K562 (cell line): Measurements from ENCODE around the gene CHRNB4. TPM values are rescaled to one million over a fixed set of nuclear protein-coding genes. Genes with fewer than 3 reads are reported as not detected.

Experiments used
- ATAC-seq: fragments of 200-7000 bp; cut with Tn5 transposase; 3 replicates; pipeline ENCODE4 v1.9.1; 2020; ENCODE audit warnings: moderate library complexity
- BruUV-seq: library from RNA; stranded (reverse); fragments of 400-500 nt; replicated peaks from 2 replicates; lab custom pipeline; 2021; lab: Mats Ljungman, UMichigan
- CTCF ChIA-PET: fragments of 300-600 bp; formaldehyde crosslinking; extraction: SDS; loops from one replicate; lab custom pipeline; 2021; ENCODE audit warnings: low intra/inter-chr PET ratio; lab: Yijun Ruan, JAX
- POLR2A ChIA-PET: fragments of 300-600, 350-650 bp; sonication (Branson Sonifier 250); formaldehyde crosslinking; extraction: SDS; loops from one replicate; lab custom pipeline; 2021; ENCODE audit warnings: antibody characterized with exemption, inconsistent platforms; lab: Yijun Ruan, JAX
- DNase-seq, 4 experiments: peaks; one replicate each; pipeline versions ENCODE4 v3.0.0 to v3.0.0-alpha.2; 2011 to 2018; ENCODE audit warnings: low spot score in 3 of 4, mixed read lengths in 3 of 4; ENCODE audit errors: extremely low read depth in 1 of 4
- FAIRE-seq: peaks from 2 replicates; lab custom pipeline; 2011; peaks lifted over from hg19 to GRCh38; lab: Jason Lieb, UNC
- H2AFZ ChIP-seq: 2 replicates; pipeline ENCODE4 v1.6.0; 2011; ENCODE audit warnings: low read depth, low read length, control low read depth, inconsistent platforms
- H3K27ac ChIP-seq: fragments of 200-600 bp; 3 replicates; pipeline ENCODE4 v1.8.0; 2011; ENCODE audit warnings: low read depth, mild to moderate bottlenecking, control low read depth, inconsistent platforms, low read length, moderate library complexity, mixed read lengths; ENCODE audit errors: extremely low read depth
- H3K27me3 ChIP-seq, 2 experiments: fragments of 300-600 bp in 1 of 2; 2 replicates in 1 of 2; 3 replicates in 1 of 2; pipeline versions ENCODE4 v1.6.0 to v1.8.0; 2011; ENCODE audit warnings: inconsistent platforms in 2 of 2, low read length in 2 of 2, mild to moderate bottlenecking in 1 of 2, mixed read lengths in 1 of 2, moderate library complexity in 1 of 2; ENCODE audit not compliant: control insufficient read depth in 2 of 2, insufficient read depth in 2 of 2
- H3K36me3 ChIP-seq: fragments of 300-600 bp; 3 replicates; pipeline ENCODE4 v1.8.0; 2011; ENCODE audit warnings: mild to moderate bottlenecking, low read length, inconsistent platforms; ENCODE audit not compliant: control insufficient read depth, insufficient read depth
- H3K4me1 ChIP-seq, 2 experiments: fragments of 200-600 bp in 1 of 2; replicated peaks in 1 of 2; 2 replicates in 1 of 2; 3 replicates in 1 of 2; pipeline versions ENCODE4 v1.5.1 to v1.8.0; 2011; ENCODE audit warnings: inconsistent platforms in 2 of 2, low read length in 2 of 2, mild to moderate bottlenecking in 1 of 2, mixed read lengths in 1 of 2, moderate library complexity in 1 of 2; ENCODE audit not compliant: control insufficient read depth in 2 of 2, insufficient read depth in 2 of 2
- H3K4me2 ChIP-seq: 2 replicates; pipeline ENCODE4 v1.6.1; 2011; ENCODE audit warnings: low read length, control low read depth, inconsistent platforms, mixed read lengths; ENCODE audit not compliant: insufficient read depth
- H3K4me3 ChIP-seq: fragments of 200-600 bp; sonication (generic), shearing (Covaris generic); 2 replicates; pipeline ENCODE4 v1.5.1; 2016; ENCODE audit warnings: control low read depth, inconsistent platforms
- H3K79me2 ChIP-seq: fragments of 200-600 bp; 3 replicates; pipeline ENCODE4 v1.8.0; 2011; ENCODE audit warnings: low read length, inconsistent platforms; ENCODE audit not compliant: control insufficient read depth, insufficient read depth
- H3K9ac ChIP-seq, 2 experiments: 2 replicates each; pipeline versions ENCODE4 v1.6.0 to v1.6.1; 2011; ENCODE audit warnings: low read depth in 2 of 2, low read length in 2 of 2, control low read depth in 1 of 2, inconsistent platforms in 1 of 2, mild to moderate bottlenecking in 1 of 2, mixed read lengths in 1 of 2; ENCODE audit not compliant: insufficient read depth in 1 of 2
- H3K9me1 ChIP-seq: one replicate; pipeline ENCODE4 v1.6.0; 2011; ENCODE audit warnings: inconsistent platforms, mild to moderate bottlenecking, low read length, moderate library complexity; ENCODE audit not compliant: control insufficient read depth, insufficient read depth
- H3K9me3 ChIP-seq: replicated peaks from 2 replicates; pipeline ENCODE4 v1.5.1; 2011; ENCODE audit warnings: low read depth, low read length, inconsistent platforms; ENCODE audit not compliant: control insufficient read depth, insufficient read depth
- H4K20me1 ChIP-seq: replicated peaks from 2 replicates; pipeline ENCODE4 v1.6.1; 2011; ENCODE audit warnings: low read length, inconsistent platforms, mixed read lengths; ENCODE audit not compliant: control insufficient read depth, insufficient read depth
- ADNP ChIP-seq: fragments of 200-800 bp; sonication (Bioruptor generic); IDR thresholded peaks from 2 replicates; pipeline ENCODE4 v1.6.1; 2016; ENCODE audit warnings: missing genetic modification characterization, missing compliant biosample characterization
- ARHGAP35 ChIP-seq: fragments of 450-650 bp; IDR thresholded peaks from 2 replicates; pipeline ENCODE4 v1.6.1; 2018; ENCODE audit not compliant: partially characterized antibody
- CBX8 ChIP-seq: fragments of 200-600 bp; sonication (generic); IDR thresholded peaks from 2 replicates; pipeline ENCODE4 v1.6.1; 2012; ENCODE audit warnings: borderline replicate concordance, mixed run types, low read depth, mild to moderate bottlenecking, moderate library complexity, mixed read lengths, low read length, control low read depth, inconsistent platforms; ENCODE audit not compliant: poor library complexity, severe bottlenecking; ENCODE audit errors: extremely low read depth
- MEF2D ChIP-seq: conservative IDR thresholded peaks from 2 replicates; pipeline ENCODE4 v1.6.1; 2016; ENCODE audit warnings: low read depth, missing genetic modification characterization, missing compliant biosample characterization
- PHB2 ChIP-seq: fragments of 450-650 bp; IDR thresholded peaks from 2 replicates; pipeline ENCODE4 v1.6.1; 2017; ENCODE audit warnings: low read depth
- POLR3A ChIP-seq: IDR thresholded peaks from 2 replicates; pipeline ENCODE4 v1.6.1; 2011; ENCODE audit warnings: borderline replicate concordance, mild to moderate bottlenecking, moderate library complexity; ENCODE audit not compliant: insufficient read length, insufficient read depth; ENCODE audit errors: extremely low read depth
- PRMT5 ChIP-seq: sonication (generic); formaldehyde crosslinking; IDR thresholded peaks from 2 replicates; pipeline ENCODE4 v1.5.0; 2020; ENCODE audit warnings: missing genetic modification reagents
- STAT5B ChIP-seq: fragments of 250-450 bp; sonication (Bioruptor Pico); IDR thresholded peaks from 2 replicates; pipeline ENCODE4 v1.8.0; 2021; ENCODE audit warnings: mild to moderate bottlenecking, inconsistent platforms
- ZFP1 ChIP-seq: fragments of 450-650 bp; formaldehyde crosslinking; IDR thresholded peaks from 2 replicates; pipeline ENCODE4 v1.4.0; 2020; ENCODE audit warnings: mild to moderate bottlenecking, mixed read lengths
- ZFX ChIP-seq: sonication (generic); formaldehyde crosslinking; IDR thresholded peaks from 2 replicates; pipeline ENCODE4 v1.8.0; 2022; ENCODE audit warnings: mild to moderate bottlenecking, missing genetic modification reagents, moderate library complexity
- ZKSCAN1 ChIP-seq: fragments of 150-350 bp; IDR thresholded peaks from 2 replicates; pipeline ENCODE4 v1.6.1; 2016; ENCODE audit warnings: low read depth, low read length
- ZKSCAN3 ChIP-seq: fragments of 250-450 bp; sonication (Bioruptor Pico); IDR thresholded peaks from 2 replicates; pipeline ENCODE4 v1.4.0; 2020
- ZNF124 ChIP-seq: sonication (generic); formaldehyde crosslinking; IDR thresholded peaks from 2 replicates; pipeline ENCODE4 v1.8.1; 2022; ENCODE audit warnings: missing genetic modification reagents
- ZNF134 ChIP-seq: fragments of 250-450 bp; sonication (Bioruptor Pico); conservative IDR thresholded peaks from 2 replicates; pipeline ENCODE4 v1.4.0; 2020
- ZNF282 ChIP-seq: sonication (generic); formaldehyde crosslinking; IDR thresholded peaks from 2 replicates; pipeline ENCODE4 v1.8.1; 2023; ENCODE audit warnings: missing genetic modification reagents
- ZSCAN29 ChIP-seq: fragments of 450-650 bp; IDR thresholded peaks from 2 replicates; pipeline ENCODE4 v1.6.1; 2017
- WGBS: fragments of 100-300 bp; shearing (Covaris generic); methylation state at CpG from one replicate; pipeline ENCODE4 v1.1.6; 2016; ENCODE audit warnings: low coverage, mixed read lengths; ENCODE audit not compliant: insufficient coverage; ENCODE audit errors: missing lambda C conversion rate; 5-methylcytosine and 5-hydroxymethylcytosine counted together
- in situ Hi-C: fragments of 300-500 bp; cut with MboI; formaldehyde crosslinking; loops from 4 replicates; pipeline ENCODE4 v1.15.0; 2018; ENCODE audit warnings: inconsistent platforms, mixed read lengths
- intact Hi-C: fragments of 100-400 bp; cut with micrococcal nuclease; formaldehyde crosslinking; loops from 2 replicates; pipeline ENCODE4 v1.14.2; 2022
- polyA plus RNA-seq, 8 experiments: library from polyadenylated mRNA; depleted of rRNA in 4 of 8; stranded (reverse) in 5 of 8; unstranded in 3 of 8; fragments of >200 nt; fragmentation: Nextera tagmentation in 2 of 8; fragmentation: Illumina TruSeq in 1 of 8; extraction: Ambion mirVana in 2 of 8; extraction: Trizol in 1 of 8; gene quantifications; 2 replicates each; pipeline versions ENCODE4 v1.2.1 to v1.2.3, GENCODE V29; 2011 to 2014; ENCODE audit warnings: inconsistent platforms in 1 of 8, missing spikeins in 1 of 8
- total RNA-seq, 7 experiments: library from RNA; depleted of rRNA in 6 of 7; stranded (reverse); fragments of >200 nt in 6 of 7; fragmentation: Illumina TruSeq in 2 of 7; extraction: Trizol in 2 of 7; gene quantifications; 2 replicates each; pipeline versions ENCODE4 v1.2.1 to v1.2.3, GENCODE V29; 2011 to 2021; ENCODE audit warnings: low replicate concordance in 1 of 7
- TF ChIP-seq, protein P1 (sequence below): fragments of 450-650 bp; IDR thresholded peaks from 2 replicates; pipeline ENCODE4 v1.6.1; 2017; ENCODE audit warnings: mild to moderate bottlenecking, moderate library complexity
- TF ChIP-seq, protein P2 (sequence below): fragments of 450-650 bp; formaldehyde crosslinking; IDR thresholded peaks from 2 replicates; pipeline ENCODE4 v1.4.0; 2022; ENCODE audit warnings: mild to moderate bottlenecking, moderate library complexity
- TF ChIP-seq, protein P3 (sequence below): fragments of 250-450 bp; sonication (Bioruptor Pico); IDR thresholded peaks from 2 replicates; pipeline ENCODE4 v1.5.0; 2021

Gene CHRNB4
- total and polyA plus RNA-seq, 9 of the 15 experiments (the other 6 are each of a cell fraction or from before 2014, with no cell fraction given) = 0.08 to 0.18 TPM; not detected in 7

DNA sequence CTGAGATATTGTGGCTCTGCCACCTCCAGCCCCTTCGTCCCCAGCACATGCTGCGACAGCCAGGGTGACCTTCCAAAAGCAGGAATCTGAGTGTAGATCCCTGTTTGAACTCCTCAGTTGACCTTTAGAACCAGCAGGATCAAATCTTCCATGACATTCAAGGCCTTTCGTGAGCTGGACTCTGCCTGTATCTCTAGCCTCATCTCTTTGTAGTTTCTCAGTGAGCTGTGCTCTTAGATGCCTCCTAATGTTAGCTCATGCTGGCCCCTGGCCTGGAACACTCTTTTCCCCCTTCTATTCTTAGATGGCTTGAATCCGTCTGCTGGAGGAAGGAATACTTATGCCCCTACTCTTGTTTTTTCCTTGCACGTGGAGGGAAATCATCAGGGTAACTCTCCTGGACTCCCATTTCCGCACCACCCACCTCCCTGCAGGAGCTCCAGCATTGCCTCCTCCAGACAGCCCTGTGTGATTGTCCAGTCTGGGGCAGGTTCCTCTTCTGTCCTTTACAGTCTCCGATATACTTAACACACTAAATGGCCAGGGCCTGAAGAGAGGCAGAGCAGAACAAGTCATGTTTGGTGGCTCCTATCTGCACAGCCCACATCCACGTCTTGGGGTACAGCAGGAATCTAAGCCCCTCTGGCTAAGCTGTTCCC lies 26.7 kb upstream of the CHRNB4 start:
- Histone ChIP-seq H3K4me3 (no peak overlapping the region), H3K9me3 (no peaks in the 10 kb centered on the region), H3K79me2 (no peaks in the 10 kb centered on the region), H2AFZ (no peak overlapping the region), H3K4me2 (no peak overlapping the region), H3K27ac (no peak overlapping the region), H3K36me3 (no peaks in the 10 kb centered on the region), H3K9me1 (no peaks in the 10 kb centered on the region), H3K27me3 (peaks cover 23 to 37% of the 10 kb centered on the region in 2 experiments), H3K4me1 (no peaks in the 10 kb centered on the region; a peak in 2 of 5 replicates), H3K9ac (no peak overlapping the region), H4K20me1 (no peaks in the 10 kb centered on the region)
- 0% methylated on average over 8 of the region's 8 CpGs for WGBS
- CTCF ChIA-PET = no interaction called here
- in situ Hi-C loops (no loop called here), intact Hi-C loops (no loop called here)
- ATAC-seq (no peak), DNase-seq (no peak), FAIRE-seq (no peak)
- POLR2A ChIA-PET = no interaction called here
- no TSS peak for BruUV-seq
- TF ChIP-seq ZNF282 (CRISPR knock-in tag) (no peak), CBX8 (no peak), PRMT5 (CRISPR knock-in tag) (no peak), STAT5B (CRISPR knock-in tag) (no peak), ARHGAP35 (no peak), ZKSCAN1 (no peak), ZNF134 (CRISPR knock-in tag) (no peak), PHB2 (no peak), ZNF124 (CRISPR knock-in tag) (no peak), ZSCAN29 (no peak), ZFX (CRISPR knock-in tag) (no peak), MEF2D (tag) (no peak), ADNP (tag) (no peak), ZKSCAN3 (CRISPR knock-in tag) (no peak), ZFP1 (no peak), POLR3A (no peak)
- TF ChIP-seq, protein P1, sequence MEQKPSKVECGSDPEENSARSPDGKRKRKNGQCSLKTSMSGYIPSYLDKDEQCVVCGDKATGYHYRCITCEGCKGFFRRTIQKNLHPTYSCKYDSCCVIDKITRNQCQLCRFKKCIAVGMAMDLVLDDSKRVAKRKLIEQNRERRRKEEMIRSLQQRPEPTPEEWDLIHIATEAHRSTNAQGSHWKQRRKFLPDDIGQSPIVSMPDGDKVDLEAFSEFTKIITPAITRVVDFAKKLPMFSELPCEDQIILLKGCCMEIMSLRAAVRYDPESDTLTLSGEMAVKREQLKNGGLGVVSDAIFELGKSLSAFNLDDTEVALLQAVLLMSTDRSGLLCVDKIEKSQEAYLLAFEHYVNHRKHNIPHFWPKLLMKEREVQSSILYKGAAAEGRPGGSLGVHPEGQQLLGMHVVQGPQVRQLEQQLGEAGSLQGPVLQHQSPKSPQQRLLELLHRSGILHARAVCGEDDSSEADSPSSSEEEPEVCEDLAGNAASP = no peak
- TF ChIP-seq, protein P2, sequence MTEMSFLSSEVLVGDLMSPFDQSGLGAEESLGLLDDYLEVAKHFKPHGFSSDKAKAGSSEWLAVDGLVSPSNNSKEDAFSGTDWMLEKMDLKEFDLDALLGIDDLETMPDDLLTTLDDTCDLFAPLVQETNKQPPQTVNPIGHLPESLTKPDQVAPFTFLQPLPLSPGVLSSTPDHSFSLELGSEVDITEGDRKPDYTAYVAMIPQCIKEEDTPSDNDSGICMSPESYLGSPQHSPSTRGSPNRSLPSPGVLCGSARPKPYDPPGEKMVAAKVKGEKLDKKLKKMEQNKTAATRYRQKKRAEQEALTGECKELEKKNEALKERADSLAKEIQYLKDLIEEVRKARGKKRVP (CRISPR knock-in tag) = no peak
- TF ChIP-seq, protein P3, sequence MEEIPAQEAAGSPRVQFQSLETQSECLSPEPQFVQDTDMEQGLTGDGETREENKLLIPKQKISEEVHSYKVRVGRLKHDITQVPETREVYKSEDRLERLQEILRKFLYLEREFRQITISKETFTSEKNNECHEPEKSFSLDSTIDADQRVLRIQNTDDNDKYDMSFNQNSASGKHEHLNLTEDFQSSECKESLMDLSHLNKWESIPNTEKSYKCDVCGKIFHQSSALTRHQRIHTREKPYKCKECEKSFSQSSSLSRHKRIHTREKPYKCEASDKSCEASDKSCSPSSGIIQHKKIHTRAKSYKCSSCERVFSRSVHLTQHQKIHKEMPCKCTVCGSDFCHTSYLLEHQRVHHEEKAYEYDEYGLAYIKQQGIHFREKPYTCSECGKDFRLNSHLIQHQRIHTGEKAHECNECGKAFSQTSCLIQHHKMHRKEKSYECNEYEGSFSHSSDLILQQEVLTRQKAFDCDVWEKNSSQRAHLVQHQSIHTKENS (CRISPR knock-in tag) = no peak
